Nephron (organoid): ENCODE results near the gene MIEF2.
"Not testable (repeated sequence)": the region's sequence is repeated elsewhere in the genome, so short reads cannot be mapped to it uniquely, and the experiment has no call there.

Experiments
- H3K27ac Mint-ChIP-seq, 3 experiments: 2 replicates each; pipeline ENCODE4 v1.8.0; 2020; ENCODE audit warnings: mixed read lengths in 3 of 3, mild to moderate bottlenecking in 2 of 3, moderate library complexity in 1 of 3
- H3K27me3 Mint-ChIP-seq: 2 replicates; pipeline ENCODE4 v1.8.0; 2021; ENCODE audit warnings: low read depth, mild to moderate bottlenecking, moderate library complexity, mixed read lengths
- H3K36me3 Mint-ChIP-seq: 2 replicates; pipeline ENCODE4 v1.8.0; 2020; ENCODE audit warnings: low read depth, mixed read lengths
- H3K4me1 Mint-ChIP-seq: 2 replicates; pipeline ENCODE4 v1.8.0; 2020; ENCODE audit warnings: mixed read lengths
- H3K4me3 Mint-ChIP-seq, 3 experiments: 2 replicates each; pipeline ENCODE4 v1.8.0; 2020; ENCODE audit warnings: mild to moderate bottlenecking in 3 of 3, mixed read lengths in 3 of 3, moderate library complexity in 2 of 3
- H3K9me3 Mint-ChIP-seq: 2 replicates; pipeline ENCODE4 v1.8.0; 2020; ENCODE audit warnings: mixed read lengths
- CTCF ChIP-seq, 3 experiments: fragments of 200-600 bp; sonication (generic); IDR thresholded peaks; one replicate each; pipeline ENCODE4 v1.5.0; 2021; ENCODE audit warnings: antibody characterized with exemption in 3 of 3; ENCODE audit not compliant: unreplicated experiment in 3 of 3

The MIEF2 gene, protein sequence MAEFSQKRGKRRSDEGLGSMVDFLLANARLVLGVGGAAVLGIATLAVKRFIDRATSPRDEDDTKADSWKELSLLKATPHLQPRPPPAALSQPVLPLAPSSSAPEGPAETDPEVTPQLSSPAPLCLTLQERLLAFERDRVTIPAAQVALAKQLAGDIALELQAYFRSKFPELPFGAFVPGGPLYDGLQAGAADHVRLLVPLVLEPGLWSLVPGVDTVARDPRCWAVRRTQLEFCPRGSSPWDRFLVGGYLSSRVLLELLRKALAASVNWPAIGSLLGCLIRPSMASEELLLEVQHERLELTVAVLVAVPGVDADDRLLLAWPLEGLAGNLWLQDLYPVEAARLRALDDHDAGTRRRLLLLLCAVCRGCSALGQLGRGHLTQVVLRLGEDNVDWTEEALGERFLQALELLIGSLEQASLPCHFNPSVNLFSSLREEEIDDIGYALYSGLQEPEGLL

DNA sequence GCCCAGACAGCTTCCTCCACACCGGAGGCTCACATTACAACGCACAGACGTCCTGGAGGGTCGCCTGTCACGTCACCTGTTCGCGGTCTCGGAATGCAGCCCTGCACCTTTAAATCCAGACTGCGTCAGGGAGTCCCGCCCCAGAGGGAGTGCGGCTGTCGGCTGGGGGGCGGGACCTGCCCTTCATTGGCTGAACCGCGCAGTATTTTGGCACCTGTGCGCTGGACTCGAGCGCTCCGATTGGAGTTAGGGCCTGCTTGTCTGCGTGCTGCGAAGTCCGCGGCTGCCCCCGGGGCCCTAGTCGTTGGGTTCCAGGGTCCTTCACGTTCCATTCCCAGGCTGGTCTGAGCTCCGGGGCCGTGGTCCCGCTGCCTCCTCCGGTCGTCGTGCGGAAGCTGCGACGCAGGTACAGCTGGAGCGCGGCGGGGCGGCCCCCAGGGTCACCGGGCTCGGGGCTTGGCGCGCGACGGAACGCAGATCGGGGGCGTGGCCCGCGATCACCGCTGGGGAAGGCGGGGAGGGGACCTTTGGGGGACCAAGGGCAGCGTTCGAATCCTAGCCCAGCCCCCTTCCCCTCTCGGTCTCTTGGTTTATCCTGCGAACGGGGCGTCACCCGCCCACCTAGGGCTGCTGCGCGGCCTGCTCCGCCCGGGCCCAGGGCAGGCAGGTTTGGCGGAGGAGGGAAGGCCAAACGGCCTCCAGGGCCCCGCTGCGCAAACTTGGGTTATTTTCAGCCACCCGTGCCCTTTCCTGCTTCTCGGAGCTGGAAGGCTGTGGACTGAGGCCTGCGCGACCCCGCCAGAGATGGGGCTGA lies at the start of gene MIEF2:
MIEF2 (plus strand) TSS at position 331 of the 814 bp plus-strand sequence. CDS start 2,059 bp downstream, outside the sequence.
- Mint-ChIP-seq H3K36me3 (peaks cover 5% of the 10 kb centered on the region), H3K27me3 (no peaks in the 10 kb centered on the region), H3K4me3 (peak within 1 kb of the TSS; percentile 83 to 89 (median 88)), H3K4me1 (peaks cover 18% of the 10 kb centered on the region), H3K27ac (peak within 1 kb of the TSS; percentile 70 to 88 (median 87)), H3K9me3 (no peaks in the 10 kb centered on the region)
- no peak for TF ChIP-seq CTCF (IDR thresholded peaks at IDR 0.05; ENCODE audit: unreplicated experiment in 3 of 3)

DNA sequence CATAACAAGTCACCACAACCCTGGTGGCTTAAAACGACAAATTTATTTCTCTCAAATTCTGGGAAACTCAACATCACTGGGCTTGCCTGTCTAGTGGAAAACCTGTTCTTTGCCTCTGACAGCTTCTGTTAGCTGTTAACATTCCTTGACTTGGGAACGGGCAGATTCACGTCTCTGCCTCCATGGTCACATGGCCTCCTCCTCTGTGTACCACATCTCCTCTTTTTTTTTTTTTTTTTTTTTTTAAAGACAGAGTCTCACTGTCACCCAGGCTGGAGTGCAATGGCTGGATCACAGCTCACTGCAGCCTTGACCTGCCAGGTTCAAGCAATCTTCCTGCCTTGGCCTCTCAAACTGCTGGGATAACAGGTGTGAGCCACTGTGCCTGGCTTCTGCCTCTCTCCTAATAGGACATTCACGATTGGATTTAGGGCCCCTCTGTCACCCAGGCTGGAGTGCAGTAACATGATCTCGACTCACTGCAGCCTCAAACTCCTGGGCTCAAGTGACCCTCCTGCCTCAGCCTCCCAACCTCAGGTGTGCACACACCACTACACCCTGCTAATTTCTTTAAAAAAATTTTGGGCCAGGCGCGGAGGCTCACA lies 46.7 kb upstream of the MIEF2 start:
- Mint-ChIP-seq H3K4me3 (no peak overlapping the region), H3K36me3 (peaks cover 18% of the 10 kb centered on the region), H3K9me3 (no peaks in the 10 kb centered on the region), H3K4me1 (peaks cover 24% of the 10 kb centered on the region), H3K27ac (no peak overlapping the region), H3K27me3 (peaks cover 6% of the 10 kb centered on the region)
- no peak for TF ChIP-seq CTCF (IDR thresholded peaks at IDR 0.05; ENCODE audit: unreplicated experiment in 3 of 3)

DNA sequence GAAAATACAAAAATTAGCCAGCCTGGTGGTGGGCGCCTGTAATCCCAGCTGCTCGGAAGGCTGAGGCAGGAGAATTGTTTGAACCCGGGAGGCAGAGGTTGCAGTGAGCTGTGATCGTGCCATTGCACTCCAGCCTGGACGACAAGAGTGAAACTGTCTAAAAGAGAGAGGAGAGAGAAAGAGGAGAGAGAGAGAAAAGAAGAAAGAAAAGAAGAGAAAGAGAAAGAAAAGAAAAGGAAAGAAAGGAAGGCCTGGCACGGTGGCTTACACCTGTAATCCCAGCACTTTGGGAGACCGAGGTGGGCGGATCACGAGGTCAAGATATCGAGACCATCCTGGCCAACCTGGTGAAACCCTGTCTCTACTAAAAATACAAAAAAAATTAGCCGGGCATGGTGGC lies 43.6 kb upstream of the MIEF2 start:
- not testable (repeated sequence) for H3K27me3 Mint-ChIP-seq, H3K4me3 Mint-ChIP-seq, H3K9me3 Mint-ChIP-seq, H3K36me3 Mint-ChIP-seq
- peak overlapping the region in 2 of 3 experiments; percentile 46 to 61 for H3K27ac Mint-ChIP-seq
- H3K4me1 Mint-ChIP-seq, result peaks cover 31% of the 10 kb centered on the region

DNA sequence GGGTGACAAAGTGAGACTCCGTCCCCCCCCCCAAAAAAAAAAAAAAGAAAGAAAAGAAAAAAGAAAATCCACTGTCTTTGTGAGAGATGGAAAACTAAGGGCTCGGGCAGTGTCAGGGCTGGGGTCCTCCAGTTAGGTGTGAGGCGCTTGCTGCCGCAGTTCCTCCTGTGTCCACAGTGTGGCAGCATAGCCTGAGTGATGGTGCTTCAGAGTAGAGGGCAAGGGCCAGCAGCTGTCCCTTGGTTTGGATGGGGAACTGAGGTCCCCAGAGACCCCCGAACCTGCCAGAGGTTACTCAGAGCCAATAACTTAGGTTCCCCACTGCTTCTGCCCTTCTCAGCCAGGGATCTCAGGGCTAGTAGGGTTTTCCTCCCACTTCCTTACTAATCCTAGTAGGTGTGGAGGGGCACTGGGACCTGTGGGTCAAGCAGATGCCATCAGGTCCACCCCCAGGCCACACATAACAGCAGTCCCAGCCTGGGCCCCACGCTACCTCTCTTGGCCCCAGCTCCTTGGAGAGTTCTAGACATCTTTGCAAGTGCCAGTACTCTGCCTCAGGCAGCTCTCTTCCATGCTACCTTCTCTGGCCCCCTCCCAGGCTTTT lies 42.9 kb upstream of the MIEF2 start:
- H3K4me3 Mint-ChIP-seq, result no peak overlapping the region
- H3K27me3 Mint-ChIP-seq, result peaks cover 6% of the 10 kb centered on the region
- H3K4me1 Mint-ChIP-seq, result peaks cover 31% of the 10 kb centered on the region
- H3K27ac Mint-ChIP-seq, result peak overlapping the region in 1 of 3 experiments; percentile 26
- H3K36me3 Mint-ChIP-seq, result no peaks in the 10 kb centered on the region
- TF ChIP-seq CTCF (IDR thresholded peaks at IDR 0.05; ENCODE audit: unreplicated experiment in 3 of 3), result peak; percentile 88 to 93 (median 88)
- H3K9me3 Mint-ChIP-seq, result no peaks in the 10 kb centered on the region

DNA sequence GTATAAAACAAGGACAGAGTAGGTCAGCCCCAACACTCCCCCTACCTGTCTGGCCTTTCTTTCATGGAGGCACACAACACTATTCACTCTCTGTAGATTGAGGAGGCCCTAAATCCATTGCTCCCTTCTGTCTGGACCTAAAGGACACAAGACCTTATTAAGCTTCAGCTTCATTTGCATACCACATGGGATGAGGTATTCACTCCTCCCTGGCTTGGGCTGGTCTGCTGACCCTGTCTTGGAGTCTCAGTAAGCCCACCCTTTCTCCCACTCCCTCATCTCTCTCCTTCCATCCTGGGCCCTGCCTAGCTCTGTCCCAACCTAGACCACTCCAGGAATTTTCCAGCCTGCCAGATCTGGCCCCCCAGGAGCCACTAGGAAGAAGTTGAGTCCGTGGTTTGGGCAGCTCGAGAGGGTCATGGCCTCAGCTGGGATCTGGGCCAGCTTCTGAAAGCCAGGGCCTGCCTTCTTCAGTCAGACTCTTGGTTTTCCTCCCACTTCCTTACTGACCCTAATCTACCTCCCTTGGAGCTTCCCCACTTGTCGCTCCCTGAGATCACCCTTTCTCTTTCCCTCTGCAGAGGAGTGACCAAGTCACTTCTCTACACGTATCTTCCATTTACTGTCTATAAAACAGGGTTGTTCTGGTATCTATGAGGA lies 41.6 kb upstream of the MIEF2 start:
- H3K4me3 Mint-ChIP-seq, result no peak overlapping the region
- H3K9me3 Mint-ChIP-seq, result no peaks in the 10 kb centered on the region
- H3K27ac Mint-ChIP-seq, result peak overlapping the region; percentile 56 to 77 (median 72)
- H3K4me1 Mint-ChIP-seq, result peaks cover 31% of the 10 kb centered on the region
- H3K36me3 Mint-ChIP-seq, result no peaks in the 10 kb centered on the region
- TF ChIP-seq CTCF (IDR thresholded peaks at IDR 0.05; ENCODE audit: unreplicated experiment in 3 of 3), result no peak
- H3K27me3 Mint-ChIP-seq, result peaks cover 6% of the 10 kb centered on the region
